ENCODE results near the gene PRDM13.
A peak's percentile ranks its signal among the peaks of the same experiment; 100 is the strongest.
"Not testable (repeated sequence)": the region's sequence is repeated elsewhere in the genome, so short reads cannot be mapped to it uniquely, and the experiment has no call there.

The PRDM13 gene

DNA sequence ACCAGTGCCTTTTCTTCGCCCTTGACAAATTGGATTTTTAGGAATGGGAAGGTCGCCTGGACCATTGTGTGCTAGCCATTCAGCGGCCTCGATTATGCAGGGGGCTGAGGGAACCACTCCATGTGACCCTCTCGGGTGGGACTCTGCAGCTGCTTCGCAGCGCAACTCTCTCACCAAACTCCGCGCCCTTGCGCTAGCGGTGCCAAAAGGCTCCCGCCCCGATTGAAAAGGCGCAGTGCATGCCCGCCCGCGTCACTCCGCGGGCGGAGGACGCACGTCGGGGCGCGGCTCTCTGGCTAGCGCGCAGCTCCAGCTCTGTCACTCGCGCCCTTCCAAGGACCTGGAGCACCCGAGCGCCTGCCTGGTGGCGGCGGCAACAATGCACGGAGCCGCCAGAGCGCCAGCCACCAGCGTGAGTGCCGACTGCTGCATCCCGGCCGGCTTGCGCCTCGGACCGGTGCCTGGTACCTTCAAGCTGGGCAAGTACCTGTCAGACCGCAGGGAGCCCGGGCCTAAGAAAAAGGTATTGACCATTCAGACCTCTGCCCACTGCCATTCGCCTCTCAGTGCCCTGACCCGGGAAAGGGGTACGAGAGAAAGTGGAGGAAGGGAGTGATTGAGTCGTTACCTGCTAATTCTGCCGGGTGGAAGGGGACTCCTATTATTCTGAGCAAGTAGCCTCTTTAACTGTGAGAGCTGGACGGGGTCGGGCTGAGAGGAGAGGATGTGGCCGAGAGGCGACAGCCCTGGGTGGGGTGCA lies at the start of gene PRDM13:
TSS of gene PRDM13 (plus strand) at position 178 of the 760 bp plus-strand sequence. CDS start at position 380, 202 bp downstream.
- H3K4me3 ChIP-seq (ENCODE audit: low read depth, low read length), result no peak within 1 kb of the TSS
- DNase-seq (ENCODE audit: low read depth), result no peak

GRCh38 chr6:99559057-99559456 lies 47.6 kb upstream of the PRDM13 start:
- DNase-seq (ENCODE audit: low read depth), result no peak

DNA sequence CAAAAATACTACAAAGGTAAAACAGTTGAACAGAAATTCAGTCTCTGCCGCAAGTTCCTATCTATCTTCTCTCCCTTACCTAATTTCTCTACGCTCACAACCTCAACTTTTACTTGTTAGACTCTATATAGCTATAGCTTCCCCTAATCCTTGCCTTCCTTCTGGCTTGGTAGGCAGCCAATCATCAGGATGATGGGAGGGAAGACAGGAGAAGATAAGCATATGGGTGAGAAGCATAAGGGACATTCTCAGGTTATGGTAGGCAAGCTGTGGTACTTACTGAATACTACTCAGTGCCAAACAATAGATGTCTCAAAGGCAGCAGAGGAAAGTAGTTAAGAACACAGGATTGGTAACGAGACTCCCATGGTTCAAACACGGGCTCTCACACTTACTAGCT lies 46.0 kb upstream of the PRDM13 start:
- H3K4me3 ChIP-seq (ENCODE audit: low read depth, low read length), result no peak overlapping the region
- DNase-seq (ENCODE audit: low read depth), result no peak

More at GRCh38 chr6:99559057-99559456, 47.6 kb upstream of the PRDM13 start:
- H3K4me3 ChIP-seq (ENCODE audit: low read depth, low read length), result no peak overlapping the region

DNA sequence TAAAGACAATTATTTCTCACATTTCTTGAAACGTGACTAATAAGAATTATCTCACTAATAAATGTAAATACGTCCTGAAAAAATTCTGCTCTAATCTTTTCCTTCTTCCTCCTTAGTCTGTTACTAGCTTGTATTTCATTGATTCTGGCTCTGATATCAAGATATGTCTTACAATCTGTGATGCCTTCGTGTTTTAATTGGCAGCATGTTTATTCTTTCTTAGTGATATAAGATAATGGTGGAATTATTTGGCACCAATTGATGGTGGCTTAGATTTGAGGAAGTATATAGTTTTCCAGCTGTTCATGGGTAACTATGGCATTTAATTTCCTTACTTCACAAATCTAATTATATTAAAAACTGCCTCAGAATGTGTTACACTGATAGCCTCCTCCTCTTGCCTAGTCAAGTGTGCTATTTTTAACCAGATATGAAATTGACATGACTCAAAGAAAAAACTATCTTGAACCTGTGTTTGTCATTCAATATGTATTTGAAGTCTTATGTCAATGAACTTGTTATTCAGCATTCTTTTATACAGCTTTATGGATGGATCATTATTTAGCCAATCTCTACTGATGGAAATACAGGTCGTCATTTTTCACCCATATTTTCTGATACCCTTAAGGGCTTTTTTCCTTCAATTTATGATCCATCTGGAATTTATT lies 43.4 kb upstream of the PRDM13 start:
- DNase-seq (ENCODE audit: low read depth), result no peak
- no peak overlapping the region for H3K4me3 ChIP-seq (ENCODE audit: low read depth, low read length)

DNA sequence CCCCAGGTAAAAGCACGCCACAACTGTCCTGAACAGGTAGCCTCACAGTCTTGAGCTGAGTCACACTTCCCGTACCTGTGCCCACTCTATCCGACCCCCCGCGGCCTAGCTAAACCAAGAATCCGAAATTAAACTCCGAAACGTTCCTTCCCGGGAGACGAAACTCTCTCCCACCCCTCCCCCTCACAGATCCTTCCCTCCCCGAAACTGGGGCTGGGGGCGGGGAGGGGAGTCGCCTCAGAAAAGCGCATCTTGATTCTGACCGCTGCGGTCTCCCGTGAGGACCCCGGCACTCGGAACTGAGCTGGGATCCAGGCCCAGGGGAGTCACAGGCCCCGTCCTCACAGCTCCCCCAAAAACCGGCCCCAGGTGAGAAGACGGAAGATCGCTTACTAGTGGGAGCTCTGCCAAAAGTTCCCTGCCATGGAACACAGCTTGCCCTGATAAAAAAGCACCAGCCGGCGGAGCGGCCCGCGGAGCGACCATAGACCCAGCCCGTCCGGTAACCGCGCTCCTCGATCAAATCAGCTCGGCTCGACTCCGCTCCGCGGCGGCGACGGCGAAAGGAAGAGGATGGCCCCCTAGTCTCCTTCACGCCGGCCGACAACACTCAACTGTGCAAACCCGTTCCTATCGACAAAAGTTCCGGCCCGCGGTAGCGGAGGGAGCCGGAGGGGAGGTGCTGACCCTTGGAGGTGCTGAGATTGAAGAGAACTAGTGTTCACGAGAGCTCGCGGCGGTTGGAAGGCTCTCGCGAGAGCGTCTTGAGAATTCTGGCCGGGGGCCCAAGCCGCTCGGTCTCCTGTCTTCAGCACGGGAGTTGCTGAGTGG lies 38.3 kb upstream of the PRDM13 start, which contains the start of gene CCNC:
TSS of gene CCNC (minus strand) at position 558 of the 831 bp plus-strand sequence. CDS start at position 425, 133 bp downstream.
- DNase-seq (ENCODE audit: low read depth), result peak; percentile 92
- peak within 1 kb of the TSS; percentile 98 for H3K4me3 ChIP-seq (ENCODE audit: low read depth, low read length)

DNA sequence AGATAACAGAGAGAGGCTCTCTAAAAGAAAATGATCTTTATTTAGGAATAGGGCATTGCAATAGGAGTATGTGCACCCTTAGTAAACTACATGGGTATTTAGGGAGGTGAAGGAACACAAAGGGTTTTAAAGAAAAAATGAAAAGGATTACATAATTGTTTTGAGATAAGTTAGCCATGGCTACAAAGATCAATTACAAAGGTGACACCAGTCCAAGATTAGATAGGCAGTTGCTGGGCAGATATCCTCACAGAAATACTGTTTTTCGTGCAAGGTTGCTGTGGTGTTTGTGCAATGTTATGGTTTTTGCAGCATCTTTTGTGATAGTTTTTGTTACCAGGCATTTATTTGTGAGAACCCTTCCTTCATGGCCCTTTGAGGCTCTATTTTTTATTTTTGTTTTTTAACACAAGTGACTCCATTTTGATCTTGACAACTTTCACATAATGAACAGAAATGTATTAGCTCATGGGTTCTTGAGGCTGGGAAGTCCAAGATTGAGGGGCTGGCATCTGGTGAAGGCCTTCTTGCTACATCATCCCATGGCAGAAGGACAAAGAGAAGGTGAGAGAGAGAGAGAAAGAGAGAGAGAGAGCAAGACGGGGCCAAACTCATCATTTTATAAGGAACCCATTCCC lies 32.5 kb upstream of the PRDM13 start:
- H3K4me3 ChIP-seq (ENCODE audit: low read depth, low read length), result no peak overlapping the region
- no peak for DNase-seq (ENCODE audit: low read depth)

- H3K4me3 ChIP-seq (ENCODE audit: low read depth, low read length), result no peak overlapping the region
- no peak for DNase-seq (ENCODE audit: low read depth)
Measured at GRCh38 chr6:99575544-99576227, 30.9 kb upstream of the PRDM13 start.

DNA sequence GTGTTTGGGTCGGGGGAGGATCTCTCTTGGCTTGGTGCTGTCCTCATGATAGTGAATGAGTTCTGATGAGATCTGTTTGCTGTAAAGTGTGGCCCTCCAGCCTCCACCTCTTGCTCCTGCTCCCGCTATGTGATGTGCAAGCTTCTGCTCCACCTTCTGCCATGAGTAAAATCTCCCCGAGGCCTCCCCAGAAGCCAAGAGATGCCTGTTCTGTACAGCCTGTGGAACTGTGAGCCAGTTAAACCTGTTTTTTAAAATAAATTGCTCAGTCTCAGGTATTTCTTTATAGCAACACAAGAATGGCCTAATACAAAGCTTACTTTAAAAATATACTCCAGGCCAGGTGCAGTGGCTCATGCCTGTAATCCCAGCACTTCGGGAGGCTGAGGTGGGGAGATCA lies 26.9 kb upstream of the PRDM13 start:
- no peak for DNase-seq (ENCODE audit: low read depth)
- no peak overlapping the region for H3K4me3 ChIP-seq (ENCODE audit: low read depth, low read length)

DNA sequence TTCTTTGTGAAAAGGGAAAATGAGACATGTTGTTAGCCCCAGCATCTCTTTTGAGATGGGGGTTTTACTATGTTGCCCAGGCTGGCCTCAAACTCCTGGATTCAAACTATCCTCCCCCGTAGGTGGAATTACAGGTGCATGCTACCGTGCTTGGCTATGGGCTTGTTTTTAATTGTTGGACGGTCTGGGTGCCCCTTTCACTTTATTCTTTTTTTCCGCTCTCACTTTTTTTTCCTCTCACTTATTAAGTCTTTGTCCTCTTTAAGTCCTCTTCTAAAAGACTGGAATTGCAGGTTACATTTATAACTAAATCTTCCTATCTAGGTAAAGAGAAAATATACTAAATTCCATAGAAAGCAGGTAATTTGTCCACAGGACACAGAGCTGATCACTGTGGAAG lies 18.8 kb upstream of the PRDM13 start:
- no peak for DNase-seq (ENCODE audit: low read depth)

GRCh38 chr6:99588618-99589289 lies 17.9 kb upstream of the PRDM13 start:
- DNase-seq (ENCODE audit: low read depth), result peak; percentile 19
- H3K4me3 ChIP-seq (ENCODE audit: low read depth, low read length), result peak overlapping the region; percentile 53

More for the DNA sequence above, 18.8 kb upstream of the PRDM13 start:
- no peak overlapping the region for H3K4me3 ChIP-seq (ENCODE audit: low read depth, low read length)

DNA sequence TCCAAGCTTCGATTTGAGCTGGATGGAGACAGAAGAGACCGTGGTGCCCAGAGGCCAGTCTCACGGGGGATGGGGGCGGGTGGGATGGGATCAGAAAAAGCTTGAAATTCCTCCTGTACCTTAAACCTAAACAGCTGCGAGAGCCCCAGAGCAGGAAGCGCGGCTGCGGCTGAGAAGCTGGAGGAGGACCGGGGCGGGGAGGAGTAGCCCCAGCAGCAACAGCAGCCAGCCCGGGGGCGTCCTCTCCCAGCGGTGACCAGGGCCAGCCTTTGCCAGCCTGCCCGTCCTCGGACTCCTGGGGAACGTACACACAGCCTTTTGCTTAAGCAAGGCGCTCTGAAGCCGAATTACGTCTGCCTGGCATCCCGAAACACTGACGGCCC lies 17.4 kb upstream of the PRDM13 start:
- DNase-seq (ENCODE audit: low read depth), result no peak
- H3K4me3 ChIP-seq (ENCODE audit: low read depth, low read length), result peak overlapping the region; percentile 53

DNA sequence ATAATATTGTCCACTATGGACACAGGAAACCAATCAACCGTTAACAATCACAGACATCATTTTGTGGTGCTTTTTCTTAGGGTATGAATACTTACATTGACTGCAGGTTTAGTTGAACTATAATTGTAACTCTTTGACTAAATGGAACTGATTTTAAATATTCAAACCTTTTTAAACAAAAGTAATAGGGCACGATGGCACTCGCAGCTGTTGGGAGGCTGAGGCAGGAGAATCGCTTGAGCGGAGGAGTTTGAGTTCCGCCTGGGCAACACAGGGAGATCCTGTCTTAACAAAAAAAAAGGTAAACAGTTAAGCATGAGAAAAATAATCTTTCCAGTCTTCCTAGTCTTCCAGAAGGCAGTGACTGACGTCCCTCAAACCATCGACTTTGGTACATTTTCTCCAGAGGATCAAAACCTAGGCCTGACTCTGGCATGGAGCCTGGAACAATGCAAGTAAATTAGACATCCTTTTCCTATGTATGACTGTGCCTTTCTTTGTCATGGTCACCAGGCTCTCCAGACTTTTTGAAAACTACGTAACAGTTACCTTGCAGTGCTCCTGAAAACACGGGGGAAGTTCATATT lies 16.6 kb upstream of the PRDM13 start:
- no peak overlapping the region for H3K4me3 ChIP-seq (ENCODE audit: low read depth, low read length)
- no peak for DNase-seq (ENCODE audit: low read depth)

DNA sequence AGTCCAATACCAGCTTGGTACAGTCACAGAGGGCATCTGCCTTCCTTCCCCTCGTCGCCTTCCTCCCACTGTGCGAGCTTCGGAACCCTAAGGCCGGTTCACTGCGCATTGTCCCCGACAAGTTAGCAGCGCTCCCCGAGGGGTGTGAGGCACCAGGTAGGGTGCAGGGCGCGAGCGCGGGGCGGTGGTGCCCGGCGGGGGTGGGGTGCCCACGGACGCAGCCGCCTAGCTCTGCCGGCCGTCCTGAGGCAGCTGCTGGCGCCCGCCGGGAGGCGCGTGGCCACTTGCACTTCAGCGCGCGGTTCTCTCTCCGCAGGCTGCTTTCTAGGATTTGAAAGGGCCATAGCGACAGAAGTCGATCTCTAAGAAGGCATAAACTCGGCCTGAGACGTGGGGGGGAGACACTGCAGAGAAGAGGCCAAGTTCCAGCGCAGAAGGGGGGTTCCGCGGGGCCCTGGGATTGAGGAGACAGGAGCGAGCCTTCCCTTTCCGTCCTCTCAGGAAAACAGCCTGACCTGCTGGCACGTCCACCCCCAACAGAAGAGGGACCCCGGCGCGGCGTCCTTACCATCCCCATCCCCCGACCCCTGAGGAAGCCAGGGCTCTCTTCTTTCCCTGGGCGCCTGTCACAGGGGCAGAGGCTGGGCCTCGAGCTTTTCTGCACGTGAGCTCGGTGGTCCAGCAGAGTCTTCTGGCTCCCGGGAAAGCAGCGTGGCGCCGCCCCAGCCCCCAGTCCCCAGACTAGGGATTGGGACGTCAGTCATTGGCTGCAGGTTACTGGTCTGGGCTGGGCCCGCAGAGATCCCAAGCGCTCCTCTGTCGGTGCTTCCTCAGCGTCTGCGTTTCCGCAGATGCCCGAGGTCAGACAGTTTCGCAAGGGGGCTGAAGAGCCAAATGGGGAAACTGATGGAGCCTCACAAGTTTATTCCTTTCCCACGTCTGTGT lies 15.6 kb upstream of the PRDM13 start:
- no peak for DNase-seq (ENCODE audit: low read depth)
- no peak overlapping the region for H3K4me3 ChIP-seq (ENCODE audit: low read depth, low read length)

GRCh38 chr6:99591673-99592364 lies 14.8 kb upstream of the PRDM13 start:
- no peak overlapping the region for H3K4me3 ChIP-seq (ENCODE audit: low read depth, low read length)

GRCh38 chr6:99592900-99593299 lies 13.7 kb upstream of the PRDM13 start:
- DNase-seq (ENCODE audit: low read depth), result no peak
- no peak overlapping the region for H3K4me3 ChIP-seq (ENCODE audit: low read depth, low read length)

More at GRCh38 chr6:99591673-99592364, 14.8 kb upstream of the PRDM13 start:
- DNase-seq (ENCODE audit: low read depth), result no peak

- not testable (repeated sequence) for H3K4me3 ChIP-seq (ENCODE audit: low read depth, low read length); DNase-seq (ENCODE audit: low read depth)
Measured at GRCh38 chr6:99594696-99595095, 11.9 kb upstream of the PRDM13 start.
